GM12875 (cell line): Measurements from ENCODE around the gene INO80C.
"Not testable (repeated sequence)": the region's sequence is repeated elsewhere in the genome, so short reads cannot be mapped to it uniquely, and the experiment has no call there.

Experiments
- H3K4me3 ChIP-seq: one replicate; pipeline ENCODE4 v1.5.1; 2011; ENCODE audit warnings: low read depth, low read length, control low read depth
- TF ChIP-seq, protein P1 (sequence below): IDR thresholded peaks from 2 replicates; pipeline ENCODE4 v1.5.1; 2011; ENCODE audit warnings: low read depth, mild to moderate bottlenecking, control low read depth, inconsistent platforms, low read length, moderate library complexity, borderline replicate concordance; ENCODE audit not compliant: insufficient read depth

The INO80C gene

DNA sequence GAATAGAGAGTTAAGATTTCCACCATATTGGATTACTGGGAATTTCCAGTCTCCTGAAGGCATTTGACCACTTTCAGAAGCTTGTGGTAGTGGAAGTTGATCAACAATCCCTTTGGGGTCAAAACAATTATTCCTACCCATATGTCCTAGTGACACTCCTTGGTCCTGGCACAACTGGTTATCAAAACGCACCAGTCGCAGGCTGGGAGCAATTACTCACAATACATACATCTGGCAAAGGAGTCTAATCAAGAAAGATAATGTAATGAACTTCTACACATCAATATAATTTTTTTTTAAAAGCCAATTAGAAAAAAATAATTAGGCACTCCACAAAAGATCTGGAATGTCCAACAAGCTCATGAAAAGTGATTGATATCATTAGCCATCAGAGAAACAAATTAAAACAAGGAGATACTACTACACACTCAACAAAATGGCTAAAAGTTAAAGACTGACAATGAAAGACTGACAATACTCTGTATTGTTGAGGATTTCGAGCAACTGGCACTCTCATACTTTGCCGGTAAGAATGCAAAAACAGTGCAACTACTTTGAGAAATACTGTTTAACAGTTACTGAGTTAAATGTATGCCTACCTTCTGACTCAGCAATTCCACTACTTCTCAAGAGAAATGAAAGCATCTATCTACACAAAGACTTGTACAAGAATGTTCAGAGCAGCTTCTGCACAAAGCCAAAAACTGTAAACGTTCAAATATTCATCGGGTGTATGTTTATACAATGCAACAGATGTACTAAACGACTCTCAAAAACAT, 2.0 kb downstream of the INO80C start:
- TF ChIP-seq, protein P1, sequence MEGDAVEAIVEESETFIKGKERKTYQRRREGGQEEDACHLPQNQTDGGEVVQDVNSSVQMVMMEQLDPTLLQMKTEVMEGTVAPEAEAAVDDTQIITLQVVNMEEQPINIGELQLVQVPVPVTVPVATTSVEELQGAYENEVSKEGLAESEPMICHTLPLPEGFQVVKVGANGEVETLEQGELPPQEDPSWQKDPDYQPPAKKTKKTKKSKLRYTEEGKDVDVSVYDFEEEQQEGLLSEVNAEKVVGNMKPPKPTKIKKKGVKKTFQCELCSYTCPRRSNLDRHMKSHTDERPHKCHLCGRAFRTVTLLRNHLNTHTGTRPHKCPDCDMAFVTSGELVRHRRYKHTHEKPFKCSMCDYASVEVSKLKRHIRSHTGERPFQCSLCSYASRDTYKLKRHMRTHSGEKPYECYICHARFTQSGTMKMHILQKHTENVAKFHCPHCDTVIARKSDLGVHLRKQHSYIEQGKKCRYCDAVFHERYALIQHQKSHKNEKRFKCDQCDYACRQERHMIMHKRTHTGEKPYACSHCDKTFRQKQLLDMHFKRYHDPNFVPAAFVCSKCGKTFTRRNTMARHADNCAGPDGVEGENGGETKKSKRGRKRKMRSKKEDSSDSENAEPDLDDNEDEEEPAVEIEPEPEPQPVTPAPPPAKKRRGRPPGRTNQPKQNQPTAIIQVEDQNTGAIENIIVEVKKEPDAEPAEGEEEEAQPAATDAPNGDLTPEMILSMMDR: no peak
- H3K4me3 ChIP-seq: no peak overlapping the region

DNA sequence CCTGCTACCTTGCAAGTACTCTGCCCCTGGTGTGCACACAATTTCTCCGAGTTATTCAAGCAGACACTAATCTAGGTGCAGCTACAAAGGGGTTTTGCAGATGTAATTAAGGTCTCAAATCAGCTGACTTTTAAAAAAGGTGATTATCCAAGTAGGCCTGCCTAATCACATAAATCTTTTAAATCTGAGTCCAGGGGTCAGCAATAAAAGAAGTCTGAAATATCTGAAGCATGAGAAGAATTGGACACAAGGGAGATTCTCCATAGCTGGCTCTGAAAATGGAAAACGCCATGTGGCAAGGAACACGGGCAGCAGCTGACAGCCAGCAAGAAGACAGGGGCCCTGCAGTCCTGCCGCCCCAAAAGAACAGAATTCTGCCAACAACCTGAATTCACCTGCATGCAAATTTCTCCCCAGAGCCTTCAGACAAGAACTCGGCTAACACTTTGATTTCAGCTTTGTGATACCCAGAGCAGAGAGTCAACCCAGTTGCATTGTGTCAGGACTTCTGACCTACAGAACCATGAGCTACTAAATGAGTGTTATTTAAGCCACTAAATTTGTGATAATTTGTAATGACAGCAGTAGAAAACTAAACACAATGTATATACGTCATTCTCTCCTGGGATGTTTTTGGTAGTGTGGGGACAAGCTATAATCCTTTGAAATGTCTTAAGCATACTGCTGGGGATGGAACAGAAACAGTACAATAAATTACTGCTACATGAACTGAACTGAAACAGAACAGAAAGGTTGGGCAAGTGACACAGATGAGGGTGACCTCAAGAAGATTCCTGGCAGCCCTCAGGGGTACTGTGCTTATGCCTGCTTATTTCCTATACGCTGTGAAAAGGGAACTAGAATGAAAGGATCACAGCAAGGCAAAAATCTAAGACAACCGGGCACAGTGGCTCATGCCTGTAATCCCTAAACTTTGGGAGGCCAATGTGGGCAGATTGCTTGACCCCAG, 3.2 kb downstream of the INO80C start:
- H3K4me3 ChIP-seq: no peak overlapping the region
- TF ChIP-seq, protein P1: no peak

DNA sequence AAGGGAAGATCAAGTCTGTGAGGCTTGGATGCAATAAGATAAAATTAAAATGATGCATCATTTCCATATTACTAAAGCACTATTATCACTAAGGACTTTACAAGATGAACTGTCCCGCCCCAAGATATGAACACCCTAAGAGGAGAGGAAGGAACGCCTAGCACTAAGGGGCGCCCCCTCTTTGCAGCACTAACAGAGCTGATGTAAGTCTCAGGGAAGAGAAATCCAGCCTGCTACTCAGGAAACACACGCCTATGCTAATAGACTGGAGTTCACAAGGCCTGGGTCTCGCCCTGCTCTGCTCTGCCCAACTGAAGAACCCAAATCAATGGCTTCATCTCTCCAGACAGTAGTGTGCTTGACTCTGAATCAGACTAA, 6.1 kb downstream of the INO80C start:
- TF ChIP-seq, protein P1: no peak
- no peak overlapping the region for H3K4me3 ChIP-seq

DNA sequence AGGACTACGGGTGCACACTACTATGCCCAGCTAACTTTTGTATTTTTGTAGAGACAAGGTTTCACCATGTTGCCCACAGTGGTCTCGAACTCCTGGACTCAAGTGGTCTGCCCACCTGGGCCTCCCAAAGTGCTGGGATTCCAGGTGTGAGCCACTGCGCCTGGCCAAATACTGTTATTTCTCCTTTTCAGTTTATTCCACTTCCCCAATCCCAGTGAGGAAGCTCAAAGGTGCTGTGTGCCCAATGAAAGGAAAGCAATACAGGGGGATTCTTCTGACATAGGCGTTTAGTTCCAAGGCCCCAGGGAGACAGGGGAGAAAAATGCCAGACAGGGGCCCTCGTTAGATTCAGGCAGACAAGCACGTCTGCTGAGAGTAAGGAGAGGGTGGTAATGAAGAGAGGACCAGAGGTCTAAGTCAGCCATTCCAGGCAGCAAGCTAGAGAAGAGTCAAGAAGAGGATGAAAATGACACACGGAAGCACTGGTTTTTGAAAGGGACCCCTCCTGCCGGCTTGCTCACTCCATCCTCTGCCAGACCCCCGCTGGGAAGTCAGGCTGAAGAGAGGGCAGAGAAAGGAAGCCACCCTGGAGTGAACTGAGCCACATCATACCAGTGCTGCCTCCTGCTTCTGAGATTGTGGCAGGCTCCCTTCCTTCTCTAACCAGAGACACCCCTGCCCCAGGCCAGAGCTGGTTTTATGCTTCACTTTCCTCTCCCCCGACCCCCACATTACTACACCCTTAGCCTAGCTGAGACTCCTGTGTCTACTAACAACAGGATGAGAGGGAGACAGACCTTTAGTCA, 6.7 kb downstream of the INO80C start:
- no peak overlapping the region for H3K4me3 ChIP-seq
- TF ChIP-seq, protein P1: no peak

DNA sequence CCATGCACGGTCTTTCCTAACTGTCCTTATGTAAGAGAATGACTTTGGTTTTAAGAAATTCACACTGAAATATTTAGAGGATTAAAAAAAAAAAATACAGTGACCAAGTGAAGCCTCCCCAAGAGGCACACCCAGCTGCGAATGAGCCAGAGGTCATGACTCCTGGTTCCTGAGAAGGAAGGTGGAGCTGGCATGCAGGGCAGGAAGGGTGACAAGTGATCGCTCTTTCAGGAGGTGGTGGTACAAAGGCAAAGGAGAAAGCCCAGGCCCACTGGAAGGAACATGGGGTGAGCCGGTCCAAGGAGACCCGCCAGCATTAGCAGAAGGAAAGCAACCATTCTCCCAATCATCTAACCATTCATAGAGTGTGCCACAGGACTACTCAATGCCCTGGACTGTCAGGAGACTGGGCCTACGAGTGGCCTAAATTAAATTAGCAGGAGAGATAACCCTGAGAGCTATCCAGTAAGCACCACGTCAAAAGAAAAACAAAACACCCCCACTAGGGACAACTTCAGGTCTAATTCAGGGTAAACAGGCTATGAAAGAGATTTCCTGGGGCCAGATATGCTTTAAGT, 7.8 kb downstream of the INO80C start:
- H3K4me3 ChIP-seq: no peak overlapping the region
- TF ChIP-seq, protein P1: no peak

DNA sequence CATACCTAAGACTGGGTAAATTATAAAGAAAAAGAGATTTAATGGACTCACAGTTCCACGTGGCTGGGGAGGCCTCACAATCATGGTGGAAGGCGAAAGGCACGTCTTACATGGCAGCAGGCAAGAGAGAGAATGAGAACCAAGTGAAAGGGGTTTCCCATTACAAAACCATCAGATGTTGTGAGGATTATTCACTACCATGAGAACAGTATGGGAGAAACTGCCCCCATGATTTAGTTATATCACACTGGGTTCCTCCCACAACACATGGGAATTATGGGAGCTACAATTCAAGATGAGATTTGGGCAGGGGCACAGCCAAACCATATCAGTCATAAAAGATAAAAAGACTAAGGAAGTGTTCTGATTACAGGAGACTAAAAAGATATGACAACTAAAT, 8.5 kb downstream of the INO80C start:
- not testable (repeated sequence) for H3K4me3 ChIP-seq

DNA sequence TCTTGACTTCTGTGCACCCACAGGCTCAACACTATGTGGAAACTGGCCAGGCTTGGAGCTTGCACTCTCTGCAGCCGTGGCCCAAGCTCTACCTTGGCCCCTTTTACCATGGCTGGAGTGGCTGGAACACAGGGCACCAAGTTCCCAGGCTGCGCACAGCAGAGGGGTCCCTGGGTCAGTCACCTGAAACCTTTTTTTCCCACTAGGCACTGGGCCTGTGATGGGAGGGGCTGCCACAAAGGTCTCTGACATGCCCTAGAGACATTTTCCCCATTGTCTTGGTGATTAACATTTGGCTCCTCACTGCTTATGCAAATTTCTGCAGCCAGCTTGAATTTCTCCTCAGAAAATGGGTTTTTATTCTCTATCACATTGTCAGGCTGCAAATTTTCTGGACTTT, 9.4 kb downstream of the INO80C start:
- not testable (repeated sequence) for H3K4me3 ChIP-seq

DNA sequence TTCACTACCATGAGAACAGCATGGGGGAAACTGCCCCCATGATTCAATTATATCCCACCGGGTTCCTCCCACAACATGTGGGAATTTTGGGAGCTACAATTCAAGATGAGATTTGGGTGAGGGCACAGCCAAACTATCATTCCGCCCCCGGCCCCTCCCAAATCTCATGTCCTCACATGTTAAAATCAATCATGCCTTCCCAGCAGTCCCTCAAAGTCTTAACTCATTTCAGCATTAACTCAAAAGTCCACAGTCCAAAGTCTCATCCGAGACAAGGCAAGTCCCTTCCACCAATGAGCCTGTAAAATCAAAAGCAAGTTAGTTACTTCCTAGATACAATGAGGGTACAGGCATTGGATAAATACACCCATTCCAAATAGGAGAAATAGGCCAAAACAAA, 10.2 kb downstream of the INO80C start:
- not testable (repeated sequence) for H3K4me3 ChIP-seq
